CD14-positive monocyte (primary cell): ENCODE measurements around the gene GRIA1. TPM values are rescaled to one million over a fixed set of nuclear protein-coding genes. Genes with fewer than 3 reads are reported as not detected.
A peak's percentile ranks its signal among the peaks of the same experiment; 100 is the strongest.

ENCODE experiments used
- DNase-seq, 3 donors: peaks; one replicate each; pipeline ENCODE4 v3.0.0-alpha.2; 2011 to 2022
- H2AFZ ChIP-seq: 2 replicates; pipeline ENCODE4 v1.6.0; 2012; ENCODE audit warnings: mild to moderate bottlenecking, low read depth, low read length, inconsistent platforms; ENCODE audit not compliant: insufficient read depth, poor library complexity, severe bottlenecking
- H3K27ac ChIP-seq, 2 donors: 1 replicate in 1 of 2; 2 replicates in 1 of 2; pipeline ENCODE4 v1.5.1; 2012 to 2013; ENCODE audit warnings: low read length in 2 of 2, control low read depth in 1 of 2, inconsistent platforms in 1 of 2, low read depth in 1 of 2, mild to moderate bottlenecking in 1 of 2
- H3K27me3 ChIP-seq, 2 donors: one replicate each; pipeline versions ENCODE4 v1.6.0 to v1.6.1; 2011 to 2013; ENCODE audit warnings: low read length in 2 of 2; ENCODE audit not compliant: control insufficient read depth in 2 of 2, insufficient read depth in 2 of 2
- H3K36me3 ChIP-seq, 2 donors: replicated peaks in 1 of 2; 1 replicate in 1 of 2; 2 replicates in 1 of 2; pipeline versions ENCODE4 v1.5.1 to v1.6.1; 2012 to 2013; ENCODE audit warnings: low read length in 2 of 2, control low read depth in 1 of 2, inconsistent platforms in 1 of 2, mild to moderate bottlenecking in 1 of 2; ENCODE audit not compliant: insufficient read depth in 2 of 2, control insufficient read depth in 1 of 2
- H3K4me1 ChIP-seq, 2 donors: 1 replicate in 1 of 2; 2 replicates in 1 of 2; pipeline versions ENCODE4 v1.5.1 to v1.6.1; 2012 to 2013; ENCODE audit warnings: low read length in 2 of 2, control low read depth in 1 of 2, inconsistent platforms in 1 of 2, mild to moderate bottlenecking in 1 of 2, moderate library complexity in 1 of 2; ENCODE audit not compliant: insufficient read depth in 2 of 2, control insufficient read depth in 1 of 2
- H3K4me2 ChIP-seq: replicated peaks from 2 replicates; pipeline ENCODE3; 2012; ENCODE audit warnings: low read length, moderate library complexity, mild to moderate bottlenecking; ENCODE audit not compliant: poor library complexity, severe bottlenecking; ENCODE audit errors: extremely low read depth
- H3K4me3 ChIP-seq, 3 experiments: fragments of 200-600 bp in 1 of 3; sonication (generic) in 1 of 3; replicated peaks in 1 of 3; 1 replicate in 2 of 3; 2 replicates in 1 of 3; pipeline ENCODE4 v1.5.1; 2011 to 2013; ENCODE audit warnings: low read length in 3 of 3, mild to moderate bottlenecking in 3 of 3, control low read depth in 2 of 3, low read depth in 2 of 3, inconsistent platforms in 1 of 3, moderate library complexity in 1 of 3
- H3K79me2 ChIP-seq: 2 replicates; pipeline ENCODE4 v1.6.0; 2012; ENCODE audit warnings: mild to moderate bottlenecking, control low read depth, inconsistent platforms, low read length, moderate library complexity; ENCODE audit not compliant: insufficient read depth
- H3K9ac ChIP-seq: 2 replicates; pipeline ENCODE4 v1.6.0; 2017; ENCODE audit warnings: low read length, mild to moderate bottlenecking; ENCODE audit not compliant: insufficient read depth, poor library complexity, severe bottlenecking
- H3K9me3 ChIP-seq, 2 donors: replicated peaks in 1 of 2; 1 replicate in 1 of 2; 2 replicates in 1 of 2; pipeline versions ENCODE4 v1.5.1 to v1.6.1; 2012 to 2013; ENCODE audit warnings: low read length in 2 of 2, control low read depth in 1 of 2; ENCODE audit not compliant: control insufficient read depth in 1 of 2, insufficient read depth in 1 of 2
- H4K20me1 ChIP-seq: 2 replicates; pipeline ENCODE4 v1.6.0; 2012; ENCODE audit warnings: mild to moderate bottlenecking, low read length, control low read depth, moderate library complexity; ENCODE audit not compliant: insufficient read depth
- H3K27ac Mint-ChIP-seq, 7 donors: one replicate each; pipeline ENCODE4 v1.8.0; 2020; ENCODE audit warnings: mild to moderate bottlenecking in 7 of 7, mixed read lengths in 7 of 7, moderate library complexity in 6 of 7, inconsistent platforms in 2 of 7
- H3K27me3 Mint-ChIP-seq, 3 donors: one replicate each; pipeline ENCODE4 v1.8.0; 2021 to 2022; ENCODE audit warnings: low read depth in 3 of 3, mild to moderate bottlenecking in 3 of 3, mixed read lengths in 3 of 3, moderate library complexity in 3 of 3, inconsistent platforms in 1 of 3
- H3K36me3 Mint-ChIP-seq, 2 donors: one replicate each; pipeline ENCODE4 v1.8.0; 2020; ENCODE audit warnings: mixed read lengths in 2 of 2, inconsistent platforms in 1 of 2, mild to moderate bottlenecking in 1 of 2
- H3K4me1 Mint-ChIP-seq: one replicate; pipeline ENCODE4 v1.8.0; 2020; ENCODE audit warnings: mild to moderate bottlenecking, mixed read lengths
- H3K4me3 Mint-ChIP-seq, 2 donors: one replicate each; pipeline ENCODE4 v1.8.0; 2020; ENCODE audit warnings: mild to moderate bottlenecking in 2 of 2, mixed read lengths in 2 of 2, moderate library complexity in 1 of 2
- H3K9me3 Mint-ChIP-seq, 7 donors: one replicate each; pipeline ENCODE4 v1.8.0; 2020 to 2022; ENCODE audit warnings: mixed read lengths in 7 of 7, mild to moderate bottlenecking in 6 of 7, moderate library complexity in 6 of 7, inconsistent platforms in 2 of 7
- WGBS: methylation state at CpG from one replicate; pipeline ENCODE4 v1.1.5; 2013; ENCODE audit warnings: missing lambda C conversion rate; ENCODE audit not compliant: insufficient coverage; 5-methylcytosine and 5-hydroxymethylcytosine counted together
- intact Hi-C, 2 donors: fragments of 100-400 bp; cut with micrococcal nuclease; formaldehyde crosslinking; loops; one replicate each; pipeline versions ENCODE4 v1.15.0 to v1.15.1; 2023
- polyA plus RNA-seq, 3 donors: library from polyadenylated mRNA; depleted of rRNA in 1 of 3; unstranded in 2 of 3; stranded (reverse) in 1 of 3; fragments of 300-500 nt in 2 of 3; fragments of >200 nt in 1 of 3; fragmentation: Illumina TruSeq in 2 of 3; gene quantifications; 1 replicate in 2 of 3; 2 replicates in 1 of 3; pipeline ENCODE4 v1.2.3, GENCODE V29; 2012 to 2021
- TF ChIP-seq, protein P1 (sequence below): fragments of 200-600 bp; IDR thresholded peaks from one replicate; pipeline ENCODE4 v1.8.0; 2022; ENCODE audit warnings: antibody characterized with exemption, mild to moderate bottlenecking

The GRIA1 gene
- polyA plus RNA-seq, 3 donors = not detected

DNA sequence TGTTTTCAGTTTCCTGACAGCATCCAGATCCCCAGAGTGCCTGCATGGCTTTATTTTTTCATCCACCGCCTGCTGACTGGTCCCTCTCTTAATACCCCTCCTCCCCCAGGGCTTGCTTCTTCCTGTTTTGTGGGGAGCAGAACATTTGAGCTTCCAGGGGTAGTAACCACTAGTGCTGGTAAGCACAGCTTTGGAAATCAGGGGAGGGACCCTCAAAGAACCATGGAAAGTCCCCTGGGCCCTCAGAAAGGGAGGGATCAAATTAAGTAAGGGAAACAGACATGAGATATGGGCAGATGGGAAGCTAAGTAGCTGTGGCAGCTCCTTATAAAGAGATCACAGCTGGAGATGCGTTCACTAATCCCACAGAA lies 26.8 kb downstream of the GRIA1 start:
- TF ChIP-seq, protein P1, sequence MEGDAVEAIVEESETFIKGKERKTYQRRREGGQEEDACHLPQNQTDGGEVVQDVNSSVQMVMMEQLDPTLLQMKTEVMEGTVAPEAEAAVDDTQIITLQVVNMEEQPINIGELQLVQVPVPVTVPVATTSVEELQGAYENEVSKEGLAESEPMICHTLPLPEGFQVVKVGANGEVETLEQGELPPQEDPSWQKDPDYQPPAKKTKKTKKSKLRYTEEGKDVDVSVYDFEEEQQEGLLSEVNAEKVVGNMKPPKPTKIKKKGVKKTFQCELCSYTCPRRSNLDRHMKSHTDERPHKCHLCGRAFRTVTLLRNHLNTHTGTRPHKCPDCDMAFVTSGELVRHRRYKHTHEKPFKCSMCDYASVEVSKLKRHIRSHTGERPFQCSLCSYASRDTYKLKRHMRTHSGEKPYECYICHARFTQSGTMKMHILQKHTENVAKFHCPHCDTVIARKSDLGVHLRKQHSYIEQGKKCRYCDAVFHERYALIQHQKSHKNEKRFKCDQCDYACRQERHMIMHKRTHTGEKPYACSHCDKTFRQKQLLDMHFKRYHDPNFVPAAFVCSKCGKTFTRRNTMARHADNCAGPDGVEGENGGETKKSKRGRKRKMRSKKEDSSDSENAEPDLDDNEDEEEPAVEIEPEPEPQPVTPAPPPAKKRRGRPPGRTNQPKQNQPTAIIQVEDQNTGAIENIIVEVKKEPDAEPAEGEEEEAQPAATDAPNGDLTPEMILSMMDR = no peak
- Mint-ChIP-seq H3K27me3 (peaks cover 0 to 5% (median 0%) of the 10 kb centered on the region in 3 donors), H3K4me3 (no peak overlapping the region), H3K9me3 (peaks cover 0 to 7% (median 2%) of the 10 kb centered on the region in 7 donors), H3K4me1 (no peaks in the 10 kb centered on the region), H3K36me3 (no peaks in the 10 kb centered on the region), H3K27ac (peak overlapping the region in 2 of 7 donors; percentile 26 to 55)
- H3K27me3 ChIP-seq = no peaks in the 10 kb centered on the region
- no CpG with 5 or more reads among the region's 2 CpGs for WGBS
- H3K9me3 ChIP-seq = no peaks in the 10 kb centered on the region
- H3K36me3 ChIP-seq = no peaks in the 10 kb centered on the region
- no peak overlapping the region for H3K27ac ChIP-seq
- intact Hi-C loops = no loop called here
- no peaks in the 10 kb centered on the region for H3K79me2 ChIP-seq
- H2AFZ ChIP-seq = no peak overlapping the region
- no peak overlapping the region for H3K4me3 ChIP-seq
- H3K4me1 ChIP-seq = no peaks in the 10 kb centered on the region
- no peak for DNase-seq
- H3K4me2 ChIP-seq = no peak overlapping the region
- H3K9ac ChIP-seq = no peak overlapping the region
- no peaks in the 10 kb centered on the region for H4K20me1 ChIP-seq

DNA sequence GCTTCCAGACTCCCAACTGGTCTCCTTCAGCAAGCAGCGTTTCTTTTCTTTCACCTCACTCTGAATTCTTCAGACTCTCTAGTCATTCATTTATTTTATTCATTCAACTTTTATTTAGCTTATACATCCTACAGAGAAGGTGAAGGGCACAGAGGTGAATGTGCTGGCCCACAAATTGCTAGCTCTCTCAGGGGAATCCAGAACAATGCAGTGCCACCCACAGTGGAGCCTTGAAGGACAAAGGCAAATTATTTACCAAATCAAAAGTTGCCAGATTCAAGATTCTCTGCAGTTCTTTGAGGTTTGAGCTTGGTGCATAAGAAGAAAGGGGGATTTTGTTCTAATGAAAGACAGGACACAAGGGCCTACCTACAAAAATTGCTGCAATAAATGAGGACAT lies 29.7 kb downstream of the GRIA1 start:
- H4K20me1 ChIP-seq = no peaks in the 10 kb centered on the region
- TF ChIP-seq, protein P1 = no peak
- H3K9me3 ChIP-seq = no peaks in the 10 kb centered on the region
- H3K27me3 ChIP-seq = no peaks in the 10 kb centered on the region
- H3K27ac ChIP-seq = no peak overlapping the region
- no peaks in the 10 kb centered on the region for H3K4me1 ChIP-seq
- Mint-ChIP-seq H3K36me3 (no peaks in the 10 kb centered on the region), H3K4me1 (no peaks in the 10 kb centered on the region), H3K27ac (no peak overlapping the region), H3K9me3 (no peaks in the 10 kb centered on the region), H3K4me3 (no peak overlapping the region), H3K27me3 (peaks cover 0 to 7% (median 0%) of the 10 kb centered on the region in 3 donors)
- no peaks in the 10 kb centered on the region for H3K36me3 ChIP-seq
- H2AFZ ChIP-seq = no peak overlapping the region
- H3K4me3 ChIP-seq = no peak overlapping the region
- intact Hi-C loops = no loop called here
- H3K79me2 ChIP-seq = no peaks in the 10 kb centered on the region
- H3K4me2 ChIP-seq = no peak overlapping the region
- WGBS = no CpG with 5 or more reads among the region's 1 CpG
- no peak for DNase-seq
- no peak overlapping the region for H3K9ac ChIP-seq
